H9 (cell line): ENCODE results near the gene ITIH4. TPM values are rescaled to one million over a fixed set of nuclear protein-coding genes. Genes with fewer than 3 reads are reported as not detected.

Experiments
- DNase-seq: peaks from one replicate; pipeline ENCODE4 v3.0.0-alpha.2; 2017
- H2AFZ ChIP-seq: one replicate; pipeline ENCODE4 v1.6.1; 2013; ENCODE audit warnings: mild to moderate bottlenecking, low read length, control low read depth, moderate library complexity
- H2AK5ac ChIP-seq: 2 replicates; pipeline ENCODE4 v1.6.1; 2013; ENCODE audit warnings: low read length, control low read depth, mixed read lengths; ENCODE audit not compliant: insufficient read length
- H2BK120ac ChIP-seq: one replicate; pipeline ENCODE4 v1.6.1; 2013; ENCODE audit warnings: low read depth, mild to moderate bottlenecking, low read length, control low read depth, inconsistent platforms; ENCODE audit not compliant: poor library complexity, severe bottlenecking
- H2BK12ac ChIP-seq: 2 replicates; pipeline ENCODE4 v1.6.1; 2013; ENCODE audit warnings: low read length, control low read depth, mixed read lengths, low read depth; ENCODE audit not compliant: insufficient read length
- H2BK15ac ChIP-seq: 2 replicates; pipeline ENCODE4 v1.6.1; 2013; ENCODE audit warnings: low read depth, low read length, control low read depth
- H2BK20ac ChIP-seq: one replicate; pipeline ENCODE4 v1.6.1; 2013; ENCODE audit warnings: low read depth, mild to moderate bottlenecking, low read length, control low read depth, inconsistent platforms; ENCODE audit not compliant: poor library complexity, severe bottlenecking
- H2BK5ac ChIP-seq: 2 replicates; pipeline ENCODE4 v1.6.1; 2013; ENCODE audit warnings: low read length, control low read depth, mixed read lengths; ENCODE audit not compliant: insufficient read length
- H3K14ac ChIP-seq: 2 replicates; pipeline ENCODE4 v1.6.1; 2013; ENCODE audit warnings: low read length, control low read depth; ENCODE audit not compliant: insufficient read depth
- H3K18ac ChIP-seq: 2 replicates; pipeline ENCODE4 v1.6.1; 2013; ENCODE audit warnings: low read depth, mild to moderate bottlenecking, mixed read lengths, low read length, control low read depth; ENCODE audit not compliant: insufficient read length
- H3K23ac ChIP-seq: 2 replicates; pipeline ENCODE4 v1.6.1; 2013; ENCODE audit warnings: low read length, control low read depth, mixed read lengths, low read depth; ENCODE audit not compliant: insufficient read length
- H3K23me2 ChIP-seq: 2 replicates; pipeline ENCODE4 v1.6.1; 2013; ENCODE audit warnings: low read depth, mild to moderate bottlenecking, mixed read lengths, low read length, control low read depth; ENCODE audit not compliant: insufficient read length, poor library complexity, severe bottlenecking
- H3K27ac ChIP-seq: 2 replicates; pipeline ENCODE4 v1.5.1; 2013; ENCODE audit warnings: low read length, control low read depth, mixed read lengths, low read depth; ENCODE audit not compliant: insufficient read length
- H3K27me3 ChIP-seq: 2 replicates; pipeline ENCODE4 v1.6.1; 2013; ENCODE audit warnings: low read length, control low read depth, inconsistent platforms; ENCODE audit not compliant: insufficient read depth
- H3K4ac ChIP-seq: 2 replicates; pipeline ENCODE4 v1.6.1; 2013; ENCODE audit warnings: low read depth, mild to moderate bottlenecking, control low read depth, inconsistent platforms, low read length, moderate library complexity
- H3K4me1 ChIP-seq: 2 replicates; pipeline ENCODE4 v1.6.1; 2013; ENCODE audit warnings: low read length, control low read depth, inconsistent platforms; ENCODE audit not compliant: insufficient read depth
- H3K4me2 ChIP-seq: 2 replicates; pipeline ENCODE4 v1.6.1; 2013; ENCODE audit warnings: low read length, control low read depth, mixed read lengths; ENCODE audit not compliant: insufficient read length, insufficient read depth
- H3K56ac ChIP-seq: 2 replicates; pipeline ENCODE4 v1.6.1; 2013; ENCODE audit warnings: low read depth, mild to moderate bottlenecking, mixed read lengths, low read length, control low read depth; ENCODE audit not compliant: insufficient read length
- H3K79me1 ChIP-seq: 2 replicates; pipeline ENCODE4 v1.6.1; 2013; ENCODE audit warnings: low read depth, mild to moderate bottlenecking, moderate library complexity, low read length, control low read depth, inconsistent platforms; ENCODE audit not compliant: insufficient read depth, poor library complexity, severe bottlenecking
- H3K79me2 ChIP-seq: 2 replicates; pipeline ENCODE4 v1.6.1; 2013; ENCODE audit warnings: low read length, control low read depth, inconsistent platforms; ENCODE audit not compliant: insufficient read depth
- H3K9ac ChIP-seq: 2 replicates; pipeline ENCODE4 v1.6.1; 2013; ENCODE audit warnings: low read length, control low read depth, mixed read lengths; ENCODE audit not compliant: insufficient read length; ENCODE audit errors: extremely low read depth
- H3K9me3 ChIP-seq: one replicate; pipeline ENCODE4 v1.6.1; 2013; ENCODE audit warnings: low read depth, low read length, inconsistent platforms; ENCODE audit not compliant: control insufficient read depth
- H3T11ph ChIP-seq: one replicate; pipeline ENCODE4 v1.6.1; 2013; ENCODE audit warnings: mild to moderate bottlenecking, low read length, control low read depth, inconsistent platforms
- H4K20me1 ChIP-seq: one replicate; pipeline ENCODE4 v1.6.1; 2013; ENCODE audit not compliant: control insufficient read depth, insufficient read length, insufficient read depth
- H4K5ac ChIP-seq: 2 replicates; pipeline ENCODE4 v1.6.1; 2013; ENCODE audit warnings: low read depth, mild to moderate bottlenecking, mixed read lengths, low read length, control low read depth; ENCODE audit not compliant: insufficient read length
- H4K8ac ChIP-seq: replicated peaks from 2 replicates; pipeline ENCODE4 v1.6.1; 2013; ENCODE audit warnings: low read length, control low read depth, mixed read lengths, low read depth; ENCODE audit not compliant: insufficient read length
- H4K91ac ChIP-seq: 2 replicates; pipeline ENCODE4 v1.6.1; 2013; ENCODE audit warnings: low read depth, mild to moderate bottlenecking, moderate library complexity, mixed read lengths, low read length, control low read depth; ENCODE audit not compliant: insufficient read length
- H3K27ac Mint-ChIP-seq, 3 experiments: 2 replicates in 2 of 3; 3 replicates in 1 of 3; pipeline ENCODE4 v1.8.0; 2020 to 2021; ENCODE audit warnings: mixed read lengths in 3 of 3, mild to moderate bottlenecking in 1 of 3, moderate library complexity in 1 of 3
- H3K27me3 Mint-ChIP-seq: 2 replicates; pipeline ENCODE4 v1.8.0; 2021; ENCODE audit warnings: low read depth, mild to moderate bottlenecking, moderate library complexity, mixed read lengths
- H3K36me3 Mint-ChIP-seq, 3 experiments: 2 replicates in 2 of 3; 3 replicates in 1 of 3; pipeline ENCODE4 v1.8.0; 2020 to 2021; ENCODE audit warnings: low read depth in 3 of 3, mixed read lengths in 3 of 3; ENCODE audit not compliant: insufficient read depth in 1 of 3
- H3K4me1 Mint-ChIP-seq, 2 experiments: 2 replicates each; pipeline ENCODE4 v1.8.0; 2020; ENCODE audit warnings: mixed read lengths in 2 of 2
- H3K4me3 Mint-ChIP-seq, 2 experiments: 2 replicates in 1 of 2; 3 replicates in 1 of 2; pipeline ENCODE4 v1.8.0; 2020 to 2021; ENCODE audit warnings: mild to moderate bottlenecking in 2 of 2, mixed read lengths in 2 of 2, moderate library complexity in 1 of 2
- H3K9me3 Mint-ChIP-seq, 2 experiments: 2 replicates in 1 of 2; 3 replicates in 1 of 2; pipeline ENCODE4 v1.8.0; 2020; ENCODE audit warnings: mild to moderate bottlenecking in 2 of 2, mixed read lengths in 2 of 2, moderate library complexity in 1 of 2
- CTCF ChIP-seq: fragments of 200-600 bp; sonication (generic); conservative IDR thresholded peaks from 3 replicates; pipeline ENCODE4 v1.8.0; 2021; ENCODE audit warnings: antibody characterized with exemption, mild to moderate bottlenecking
- WGBS: extraction: QIAGEN DNeasy Blood & Tissue Kit; methylation state at CpG from one replicate; pipeline ENCODE4 v1.1.7; 2013; ENCODE audit warnings: missing lambda C conversion rate, low lambda C conversion rate, mixed read lengths; ENCODE audit not compliant: insufficient read length; ENCODE audit errors: extremely low coverage; 5-methylcytosine and 5-hydroxymethylcytosine counted together
- total RNA-seq: library from RNA; stranded (reverse); gene quantifications from 2 replicates; pipeline ENCODE4 v1.2.1, GENCODE V29; 2021

ITIH4 gene
- total RNA-seq, 1 experiment from 2014 or later: 3.0 TPM

GRCh38 chr3:52777959-52778805, 52.3 kb downstream of the ITIH4 start:
- Histone ChIP-seq H2BK120ac (no peak overlapping the region), H2BK12ac (no peak overlapping the region), H3K4ac (no peak overlapping the region), H2BK15ac (no peak overlapping the region), H3K18ac (no peak overlapping the region), H3K79me1 (no peaks in the 10 kb centered on the region), H4K5ac (no peak overlapping the region), H3K9ac (no peak overlapping the region), H3K9me3 (no peaks in the 10 kb centered on the region), H3K23ac (no peak overlapping the region), H3K79me2 (no peaks in the 10 kb centered on the region), H2BK20ac (no peak overlapping the region), H3K4me2 (no peak overlapping the region), H4K8ac (no peak overlapping the region), H3K23me2 (no peaks in the 10 kb centered on the region), H3K4me1 (peaks cover 3% of the 10 kb centered on the region), H3K14ac (no peak overlapping the region), H2BK5ac (no peak overlapping the region), H2AK5ac (no peak overlapping the region), H4K91ac (no peak overlapping the region), H3K27ac (no peak overlapping the region), H4K20me1 (no peaks in the 10 kb centered on the region), H3K56ac (no peak overlapping the region), H3T11ph (no peak overlapping the region), H2AFZ (no peak overlapping the region), H3K27me3 (no peaks in the 10 kb centered on the region)
- Mint-ChIP-seq H3K4me3 (no peak overlapping the region), H3K27me3 (peaks cover 13% of the 10 kb centered on the region), H3K4me1 (peaks cover 12 to 13% of the 10 kb centered on the region in 2 experiments), H3K27ac (no peak overlapping the region), H3K36me3 (no peaks in the 10 kb centered on the region), H3K9me3 (no peaks in the 10 kb centered on the region)
- no peak for DNase-seq
- TF ChIP-seq CTCF: no peak
- no CpG with 5 or more reads among the region's 17 CpGs for WGBS
